Measurements from ENCODE around the gene WDR6. TPM values are rescaled to one million over a fixed set of nuclear protein-coding genes. Genes with fewer than 3 reads are reported as not detected.
"Not testable (repeated sequence)": the region's sequence is repeated elsewhere in the genome, so short reads cannot be mapped to it uniquely, and the experiment has no call there.

The WDR6 gene
- total RNA-seq, 1 donor: 98.4 TPM

DNA sequence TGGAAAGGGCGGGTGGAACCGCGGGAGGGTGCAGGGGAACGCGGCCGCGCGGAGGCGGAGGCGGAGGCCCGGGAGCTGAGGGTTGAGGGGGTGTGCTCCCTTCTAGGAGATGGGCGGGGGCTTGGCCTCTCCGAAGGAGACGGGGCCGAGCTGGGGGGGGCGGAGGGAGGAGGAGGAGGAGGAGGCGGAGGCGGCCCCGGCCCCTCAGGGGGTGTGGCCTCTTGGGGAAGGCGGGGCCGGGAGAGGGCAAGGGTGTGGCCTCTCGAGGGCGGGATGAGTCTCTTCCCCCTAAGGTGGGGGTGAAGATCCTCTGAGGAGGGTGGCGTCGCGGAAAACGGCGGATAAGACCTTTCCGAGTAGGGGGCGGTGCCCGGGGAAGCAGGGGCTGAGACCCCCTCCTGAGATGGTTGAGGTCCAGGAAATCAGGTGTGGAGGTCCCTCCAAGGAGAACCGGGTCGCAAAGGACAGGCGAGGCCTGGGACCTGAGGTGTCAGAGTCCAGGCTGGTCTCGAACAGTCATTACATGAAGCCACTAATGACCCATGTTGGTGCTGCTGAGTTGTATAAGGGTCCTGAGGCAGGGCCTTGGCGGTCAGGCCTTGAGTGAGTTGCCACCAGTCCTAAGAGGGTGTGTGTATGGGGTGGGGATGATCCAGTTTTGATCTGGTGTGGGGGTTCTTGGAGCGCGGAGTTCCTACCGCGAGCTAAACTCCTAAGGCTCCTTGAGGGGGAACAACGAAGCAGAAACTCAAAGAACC is 759 bp downstream of the WDR6 start:
- peak overlapping the region; percentile 98 for H3K4me2 ChIP-seq (ENCODE audit: insufficient read depth, low read length)
- peak overlapping the region; percentile 88 for H2AFZ ChIP-seq (ENCODE audit: low read length)
- peak overlapping the region; percentile 93 for H3K27ac ChIP-seq (ENCODE audit: low read depth, low read length)
- no peaks in the 10 kb centered on the region for H3K9me3 ChIP-seq (ENCODE audit: low read depth, low read length)
- H3K27me3 ChIP-seq (ENCODE audit: insufficient read depth, low read length): no peaks in the 10 kb centered on the region
- DNase-seq (ENCODE audit: insufficient read length, low spot score, missing footprints): peak; percentile 96
- H3K4me1 ChIP-seq (ENCODE audit: insufficient read depth, low read length): peaks cover 16% of the 10 kb centered on the region
- TF ChIP-seq, protein P1, sequence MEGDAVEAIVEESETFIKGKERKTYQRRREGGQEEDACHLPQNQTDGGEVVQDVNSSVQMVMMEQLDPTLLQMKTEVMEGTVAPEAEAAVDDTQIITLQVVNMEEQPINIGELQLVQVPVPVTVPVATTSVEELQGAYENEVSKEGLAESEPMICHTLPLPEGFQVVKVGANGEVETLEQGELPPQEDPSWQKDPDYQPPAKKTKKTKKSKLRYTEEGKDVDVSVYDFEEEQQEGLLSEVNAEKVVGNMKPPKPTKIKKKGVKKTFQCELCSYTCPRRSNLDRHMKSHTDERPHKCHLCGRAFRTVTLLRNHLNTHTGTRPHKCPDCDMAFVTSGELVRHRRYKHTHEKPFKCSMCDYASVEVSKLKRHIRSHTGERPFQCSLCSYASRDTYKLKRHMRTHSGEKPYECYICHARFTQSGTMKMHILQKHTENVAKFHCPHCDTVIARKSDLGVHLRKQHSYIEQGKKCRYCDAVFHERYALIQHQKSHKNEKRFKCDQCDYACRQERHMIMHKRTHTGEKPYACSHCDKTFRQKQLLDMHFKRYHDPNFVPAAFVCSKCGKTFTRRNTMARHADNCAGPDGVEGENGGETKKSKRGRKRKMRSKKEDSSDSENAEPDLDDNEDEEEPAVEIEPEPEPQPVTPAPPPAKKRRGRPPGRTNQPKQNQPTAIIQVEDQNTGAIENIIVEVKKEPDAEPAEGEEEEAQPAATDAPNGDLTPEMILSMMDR (IDR thresholded peaks at IDR 0.05; ENCODE audit: extremely low read depth, low read depth, low read length): no peak
- H3K36me3 ChIP-seq (ENCODE audit: insufficient read depth, low read length): peaks cover 9% of the 10 kb centered on the region
- H4K20me1 ChIP-seq (ENCODE audit: insufficient read depth, low read length): peaks cover 31% of the 10 kb centered on the region
- H3K79me2 ChIP-seq (ENCODE audit: insufficient read depth, low read length): peaks cover 61% of the 10 kb centered on the region
- H3K4me3 ChIP-seq (ENCODE audit: insufficient read depth, low read length): peak overlapping the region; percentile 94

DNA sequence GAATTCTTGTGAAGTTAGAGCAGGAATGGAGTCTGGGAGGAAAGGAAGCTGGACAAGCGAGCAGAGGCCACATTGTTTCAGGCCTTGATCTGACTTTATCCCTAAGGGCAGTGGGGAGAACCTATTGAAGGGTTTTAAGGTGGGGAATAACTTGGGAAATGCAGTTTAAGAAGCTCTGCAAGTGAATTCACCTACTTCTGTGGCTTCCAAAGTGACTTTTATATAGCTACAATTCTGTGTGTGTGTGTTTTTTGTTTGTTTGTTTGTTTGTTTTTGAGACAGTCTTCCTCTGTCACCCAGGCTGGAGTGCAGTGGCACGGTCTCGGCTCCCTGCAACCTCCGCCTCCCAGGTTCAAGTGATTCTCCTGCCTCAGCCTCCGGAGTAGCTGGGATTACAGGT is 1.4 kb downstream of the WDR6 start:
- not testable (repeated sequence) for H3K9me3 ChIP-seq (ENCODE audit: low read depth, low read length); H3K27me3 ChIP-seq (ENCODE audit: insufficient read depth, low read length); H2AFZ ChIP-seq (ENCODE audit: low read length); H3K36me3 ChIP-seq (ENCODE audit: insufficient read depth, low read length)
- Histone ChIP-seq H3K4me3 (ENCODE audit: insufficient read depth, low read length) (peak overlapping the region; percentile 94), H3K4me2 (ENCODE audit: insufficient read depth, low read length) (peak overlapping the region; percentile 98), H3K4me1 (ENCODE audit: insufficient read depth, low read length) (peaks cover 16% of the 10 kb centered on the region), H3K27ac (ENCODE audit: low read depth, low read length) (peak overlapping the region; percentile 13), H4K20me1 (ENCODE audit: insufficient read depth, low read length) (peaks cover 37% of the 10 kb centered on the region), H3K79me2 (ENCODE audit: insufficient read depth, low read length) (peaks cover 68% of the 10 kb centered on the region)
- DNase-seq (ENCODE audit: insufficient read length, low spot score, missing footprints): peak; percentile 52

DNA sequence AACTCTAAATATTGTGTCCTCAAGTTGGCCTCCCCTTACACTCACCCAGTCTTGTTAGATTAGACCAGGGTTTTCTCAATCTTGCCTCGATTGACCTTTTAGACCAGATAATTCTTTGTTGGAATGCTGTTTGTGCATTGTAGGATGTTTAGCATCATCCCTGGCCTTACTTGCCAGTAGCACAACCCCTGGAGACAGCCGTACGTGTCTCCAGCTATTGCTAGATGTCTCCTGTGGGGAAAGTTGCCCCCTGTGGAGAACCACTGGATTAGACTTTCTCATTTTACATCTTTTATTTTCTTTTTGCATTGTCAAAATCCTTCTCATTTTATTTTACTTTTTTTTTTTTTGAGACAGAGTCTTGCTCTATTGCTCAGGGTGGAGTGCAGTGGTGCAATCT is 2.2 kb downstream of the WDR6 start:
- Histone ChIP-seq H3K36me3 (ENCODE audit: insufficient read depth, low read length) (peaks cover 17% of the 10 kb centered on the region), H3K27ac (ENCODE audit: low read depth, low read length) (no peak overlapping the region), H3K4me3 (ENCODE audit: insufficient read depth, low read length) (no peak overlapping the region), H3K9me3 (ENCODE audit: low read depth, low read length) (no peaks in the 10 kb centered on the region), H3K4me2 (ENCODE audit: insufficient read depth, low read length) (no peak overlapping the region), H3K4me1 (ENCODE audit: insufficient read depth, low read length) (peaks cover 16% of the 10 kb centered on the region), H2AFZ (ENCODE audit: low read length) (no peak overlapping the region), H3K79me2 (ENCODE audit: insufficient read depth, low read length) (peaks cover 74% of the 10 kb centered on the region), H4K20me1 (ENCODE audit: insufficient read depth, low read length) (peaks cover 45% of the 10 kb centered on the region), H3K27me3 (ENCODE audit: insufficient read depth, low read length) (no peaks in the 10 kb centered on the region)
- DNase-seq (ENCODE audit: insufficient read length, low spot score, missing footprints): peak; percentile 36
- TF ChIP-seq, protein P1 (IDR thresholded peaks at IDR 0.05; ENCODE audit: extremely low read depth, low read depth, low read length): no peak

DNA sequence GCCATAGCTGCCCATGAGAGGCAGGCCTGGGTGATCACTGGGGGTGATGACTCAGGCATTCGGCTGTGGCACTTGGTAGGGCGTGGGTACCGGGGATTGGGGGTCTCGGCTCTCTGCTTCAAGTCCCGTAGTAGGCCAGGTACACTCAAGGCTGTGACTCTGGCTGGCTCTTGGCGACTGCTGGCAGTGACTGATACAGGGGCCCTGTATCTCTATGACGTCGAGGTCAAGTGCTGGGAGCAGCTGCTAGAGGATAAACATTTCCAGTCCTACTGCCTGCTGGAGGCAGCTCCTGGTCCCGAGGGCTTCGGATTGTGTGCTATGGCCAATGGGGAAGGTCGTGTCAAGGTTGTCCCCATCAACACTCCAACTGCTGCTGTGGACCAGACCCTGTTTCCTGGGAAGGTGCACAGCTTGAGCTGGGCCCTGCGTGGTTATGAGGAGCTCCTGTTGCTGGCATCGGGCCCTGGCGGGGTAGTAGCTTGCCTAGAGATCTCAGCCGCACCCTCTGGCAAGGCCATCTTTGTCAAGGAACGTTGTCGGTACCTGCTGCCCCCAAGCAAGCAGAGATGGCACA is 5.3 kb downstream of the WDR6 start:
- peaks cover 57% of the 10 kb centered on the region for H4K20me1 ChIP-seq (ENCODE audit: insufficient read depth, low read length)
- H3K27me3 ChIP-seq (ENCODE audit: insufficient read depth, low read length): no peaks in the 10 kb centered on the region
- H3K4me3 ChIP-seq (ENCODE audit: insufficient read depth, low read length): no peak overlapping the region
- peaks cover 8% of the 10 kb centered on the region for H3K4me1 ChIP-seq (ENCODE audit: insufficient read depth, low read length)
- peaks cover 73% of the 10 kb centered on the region for H3K79me2 ChIP-seq (ENCODE audit: insufficient read depth, low read length)
- TF ChIP-seq, protein P1 (IDR thresholded peaks at IDR 0.05; ENCODE audit: extremely low read depth, low read depth, low read length): no peak
- no peak overlapping the region for H3K4me2 ChIP-seq (ENCODE audit: insufficient read depth, low read length)
- H3K27ac ChIP-seq (ENCODE audit: low read depth, low read length): no peak overlapping the region
- peak; percentile 23 for DNase-seq (ENCODE audit: insufficient read length, low spot score, missing footprints)
- no peak overlapping the region for H2AFZ ChIP-seq (ENCODE audit: low read length)
- H3K9me3 ChIP-seq (ENCODE audit: low read depth, low read length): no peaks in the 10 kb centered on the region
- peaks cover 38% of the 10 kb centered on the region for H3K36me3 ChIP-seq (ENCODE audit: insufficient read depth, low read length)

Measured in osteoblast (primary cell).